ENCODE results near the gene NTM. TPM values are rescaled to one million over a fixed set of nuclear protein-coding genes. Genes with fewer than 3 reads are reported as not detected.

Gene NTM
- total RNA-seq, 3 donors from 2014 or later: not detected

- no peaks in the 10 kb centered on the region for H3K4me1 Mint-ChIP-seq (ENCODE audit: low read depth)
Measured at GRCh38 chr11:132026746-132027145, 656.3 kb downstream of the NTM start.

GRCh38 chr11:132028380-132029240 lies 658.2 kb downstream of the NTM start:
- no peak for ATAC-seq
- Mint-ChIP-seq H3K4me3 (no peak overlapping the region), H3K36me3 (ENCODE audit: insufficient read depth) (no peaks in the 10 kb centered on the region), H3K4me1 (ENCODE audit: low read depth) (no peaks in the 10 kb centered on the region), H3K9me3 (no peaks in the 10 kb centered on the region), H3K27me3 (ENCODE audit: low read depth) (no peaks in the 10 kb centered on the region)
- no peak for DNase-seq

More at GRCh38 chr11:132026746-132027145, 656.3 kb downstream of the NTM start:
- ATAC-seq: no peak
- no peaks in the 10 kb centered on the region for H3K9me3 Mint-ChIP-seq
- H3K4me3 Mint-ChIP-seq: no peak overlapping the region
- H3K27me3 Mint-ChIP-seq (ENCODE audit: low read depth): peaks cover 2% of the 10 kb centered on the region
- no peaks in the 10 kb centered on the region for H3K36me3 Mint-ChIP-seq (ENCODE audit: insufficient read depth)
- no peak for DNase-seq

- Mint-ChIP-seq H3K36me3 (ENCODE audit: insufficient read depth) (no peaks in the 10 kb centered on the region), H3K27me3 (ENCODE audit: low read depth) (no peaks in the 10 kb centered on the region), H3K4me3 (no peak overlapping the region), H3K4me1 (ENCODE audit: low read depth) (no peaks in the 10 kb centered on the region), H3K9me3 (no peaks in the 10 kb centered on the region)
- ATAC-seq (no peak), DNase-seq (no peak)
Measured at GRCh38 chr11:132030896-132031295, 660.5 kb downstream of the NTM start.

- H3K4me3 Mint-ChIP-seq: no peak overlapping the region
- no peaks in the 10 kb centered on the region for H3K27me3 Mint-ChIP-seq (ENCODE audit: low read depth)
- ATAC-seq (no peak), DNase-seq (no peak)
- H3K36me3 Mint-ChIP-seq (ENCODE audit: insufficient read depth): no peaks in the 10 kb centered on the region
- no peaks in the 10 kb centered on the region for H3K4me1 Mint-ChIP-seq (ENCODE audit: low read depth)
- H3K9me3 Mint-ChIP-seq: no peaks in the 10 kb centered on the region
Measured at GRCh38 chr11:132032555-132032954, 662.1 kb downstream of the NTM start.

- DNase-seq (no peak), ATAC-seq (no peak)
- Mint-ChIP-seq H3K36me3 (ENCODE audit: insufficient read depth) (no peaks in the 10 kb centered on the region), H3K4me3 (no peak overlapping the region), H3K9me3 (no peaks in the 10 kb centered on the region), H3K4me1 (ENCODE audit: low read depth) (no peaks in the 10 kb centered on the region), H3K27me3 (ENCODE audit: low read depth) (no peaks in the 10 kb centered on the region)
Measured at GRCh38 chr11:132033051-132033450, 662.6 kb downstream of the NTM start.

- Mint-ChIP-seq H3K4me3 (no peak overlapping the region), H3K4me1 (ENCODE audit: low read depth) (no peaks in the 10 kb centered on the region), H3K36me3 (ENCODE audit: insufficient read depth) (no peaks in the 10 kb centered on the region), H3K9me3 (no peaks in the 10 kb centered on the region), H3K27me3 (ENCODE audit: low read depth) (no peaks in the 10 kb centered on the region)
- DNase-seq (no peak), ATAC-seq (no peak)
Measured at GRCh38 chr11:132035228-132035627, 664.8 kb downstream of the NTM start.

GRCh38 chr11:132035766-132036165 lies 665.4 kb downstream of the NTM start:
- Mint-ChIP-seq H3K4me1 (ENCODE audit: low read depth) (no peaks in the 10 kb centered on the region), H3K4me3 (no peak overlapping the region), H3K9me3 (no peaks in the 10 kb centered on the region), H3K36me3 (ENCODE audit: insufficient read depth) (no peaks in the 10 kb centered on the region), H3K27me3 (ENCODE audit: low read depth) (no peaks in the 10 kb centered on the region)
- DNase-seq (no peak), ATAC-seq (no peak)

GRCh38 chr11:132036220-132036619 lies 665.8 kb downstream of the NTM start:
- H3K4me1 Mint-ChIP-seq (ENCODE audit: low read depth): no peaks in the 10 kb centered on the region
- DNase-seq (no peak), ATAC-seq (no peak)
- H3K9me3 Mint-ChIP-seq: peaks cover 4% of the 10 kb centered on the region
- H3K27me3 Mint-ChIP-seq (ENCODE audit: low read depth): no peaks in the 10 kb centered on the region
- no peaks in the 10 kb centered on the region for H3K36me3 Mint-ChIP-seq (ENCODE audit: insufficient read depth)
- no peak overlapping the region for H3K4me3 Mint-ChIP-seq

GRCh38 chr11:132036746-132037466 lies 666.5 kb downstream of the NTM start:
- Mint-ChIP-seq H3K27me3 (ENCODE audit: low read depth) (no peaks in the 10 kb centered on the region), H3K4me1 (ENCODE audit: low read depth) (no peaks in the 10 kb centered on the region), H3K4me3 (no peak overlapping the region), H3K36me3 (ENCODE audit: insufficient read depth) (no peaks in the 10 kb centered on the region), H3K9me3 (peaks cover 4% of the 10 kb centered on the region)
- ATAC-seq: no peak
- no peak for DNase-seq

GRCh38 chr11:132037467-132037862 lies 667.0 kb downstream of the NTM start:
- Mint-ChIP-seq H3K9me3 (peaks cover 4% of the 10 kb centered on the region), H3K4me3 (no peak overlapping the region), H3K27me3 (ENCODE audit: low read depth) (no peaks in the 10 kb centered on the region), H3K4me1 (ENCODE audit: low read depth) (no peaks in the 10 kb centered on the region), H3K36me3 (ENCODE audit: insufficient read depth) (no peaks in the 10 kb centered on the region)
- DNase-seq: no peak
- ATAC-seq: no peak

- no peak for ATAC-seq
- Mint-ChIP-seq H3K9me3 (peaks cover 4% of the 10 kb centered on the region), H3K27me3 (ENCODE audit: low read depth) (no peaks in the 10 kb centered on the region), H3K36me3 (ENCODE audit: insufficient read depth) (no peaks in the 10 kb centered on the region), H3K4me1 (ENCODE audit: low read depth) (no peaks in the 10 kb centered on the region), H3K4me3 (no peak overlapping the region)
- no peak for DNase-seq
Measured at GRCh38 chr11:132037956-132038355, 667.5 kb downstream of the NTM start.

GRCh38 chr11:132039521-132039920 lies 669.1 kb downstream of the NTM start:
- ATAC-seq (no peak), DNase-seq (no peak)
- H3K36me3 Mint-ChIP-seq (ENCODE audit: insufficient read depth): no peaks in the 10 kb centered on the region
- H3K4me3 Mint-ChIP-seq: no peak overlapping the region
- H3K9me3 Mint-ChIP-seq: peaks cover 7% of the 10 kb centered on the region
- no peaks in the 10 kb centered on the region for H3K4me1 Mint-ChIP-seq (ENCODE audit: low read depth)
- H3K27me3 Mint-ChIP-seq (ENCODE audit: low read depth): no peaks in the 10 kb centered on the region

GRCh38 chr11:132042296-132042695 lies 671.9 kb downstream of the NTM start:
- DNase-seq (no peak), ATAC-seq (no peak)
- Mint-ChIP-seq H3K9me3 (peaks cover 7% of the 10 kb centered on the region), H3K27me3 (ENCODE audit: low read depth) (no peaks in the 10 kb centered on the region), H3K4me1 (ENCODE audit: low read depth) (no peaks in the 10 kb centered on the region), H3K4me3 (no peak overlapping the region), H3K36me3 (ENCODE audit: insufficient read depth) (no peaks in the 10 kb centered on the region)

- ATAC-seq (no peak), DNase-seq (no peak)
- H3K36me3 Mint-ChIP-seq (ENCODE audit: insufficient read depth): no peaks in the 10 kb centered on the region
- no peak overlapping the region for H3K4me3 Mint-ChIP-seq
- no peaks in the 10 kb centered on the region for H3K27me3 Mint-ChIP-seq (ENCODE audit: low read depth)
- H3K4me1 Mint-ChIP-seq (ENCODE audit: low read depth): no peaks in the 10 kb centered on the region
- H3K9me3 Mint-ChIP-seq: peaks cover 7% of the 10 kb centered on the region
Measured at GRCh38 chr11:132043714-132044113, 673.3 kb downstream of the NTM start.

GRCh38 chr11:132045107-132045506 lies 674.7 kb downstream of the NTM start:
- Mint-ChIP-seq H3K9me3 (peaks cover 7% of the 10 kb centered on the region), H3K4me1 (ENCODE audit: low read depth) (no peaks in the 10 kb centered on the region)

More at GRCh38 chr11:132045107-132045506, 674.7 kb downstream of the NTM start:
- DNase-seq: no peak
- no peaks in the 10 kb centered on the region for H3K36me3 Mint-ChIP-seq (ENCODE audit: insufficient read depth)
- ATAC-seq: no peak
- H3K27me3 Mint-ChIP-seq (ENCODE audit: low read depth): no peaks in the 10 kb centered on the region
- H3K4me3 Mint-ChIP-seq: no peak overlapping the region

All from activated T-cell treated with anti-CD3 and anti-CD28 coated beads, Interleukin-2, amount 50 U/mL, for 4 hours (primary cell).